PC-3 (cell line): ENCODE results near the gene VNN1.

Experiments
- EZH2 ChIP-seq: fragments of 300-600 bp; sonication (generic); IDR thresholded peaks from one replicate; pipeline ENCODE4 v1.6.1; 2017; ENCODE audit warnings: antibody characterized with exemption, mild to moderate bottlenecking, low read length; ENCODE audit not compliant: unreplicated experiment
- EZH2phosphoT487 ChIP-seq: fragments of 300-600 bp; sonication (generic); IDR thresholded peaks from 2 replicates; pipeline ENCODE4 v1.6.1; 2018; ENCODE audit warnings: mild to moderate bottlenecking, antibody characterized with exemption, low read length, borderline replicate concordance
- TF ChIP-seq, protein P1 (sequence below): fragments of 300-600 bp; sonication (generic); conservative IDR thresholded peaks from 2 replicates; pipeline ENCODE4 v1.5.1; 2017; ENCODE audit warnings: antibody characterized with exemption, low read depth, mild to moderate bottlenecking, low read length

- TF ChIP-seq, protein P1, sequence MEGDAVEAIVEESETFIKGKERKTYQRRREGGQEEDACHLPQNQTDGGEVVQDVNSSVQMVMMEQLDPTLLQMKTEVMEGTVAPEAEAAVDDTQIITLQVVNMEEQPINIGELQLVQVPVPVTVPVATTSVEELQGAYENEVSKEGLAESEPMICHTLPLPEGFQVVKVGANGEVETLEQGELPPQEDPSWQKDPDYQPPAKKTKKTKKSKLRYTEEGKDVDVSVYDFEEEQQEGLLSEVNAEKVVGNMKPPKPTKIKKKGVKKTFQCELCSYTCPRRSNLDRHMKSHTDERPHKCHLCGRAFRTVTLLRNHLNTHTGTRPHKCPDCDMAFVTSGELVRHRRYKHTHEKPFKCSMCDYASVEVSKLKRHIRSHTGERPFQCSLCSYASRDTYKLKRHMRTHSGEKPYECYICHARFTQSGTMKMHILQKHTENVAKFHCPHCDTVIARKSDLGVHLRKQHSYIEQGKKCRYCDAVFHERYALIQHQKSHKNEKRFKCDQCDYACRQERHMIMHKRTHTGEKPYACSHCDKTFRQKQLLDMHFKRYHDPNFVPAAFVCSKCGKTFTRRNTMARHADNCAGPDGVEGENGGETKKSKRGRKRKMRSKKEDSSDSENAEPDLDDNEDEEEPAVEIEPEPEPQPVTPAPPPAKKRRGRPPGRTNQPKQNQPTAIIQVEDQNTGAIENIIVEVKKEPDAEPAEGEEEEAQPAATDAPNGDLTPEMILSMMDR, result no peak
- no peak for TF ChIP-seq EZH2
- TF ChIP-seq EZH2phosphoT487, result no peak
Observed at GRCh38 chr6:132730560-132730959, 16.7 kb upstream of the VNN1 start.
